K562 (cell line): ENCODE results near the gene VARS1. TPM values are rescaled to one million over a fixed set of nuclear protein-coding genes. Genes with fewer than 3 reads are reported as not detected.
A peak's percentile ranks its signal among the peaks of the same experiment; 100 is the strongest.

ENCODE experiments used
- CGGBP1 ChIP-seq: fragments of 250-450 bp; sonication (Bioruptor Pico); IDR thresholded peaks from 2 replicates; pipeline ENCODE4 v1.9.0; 2021; ENCODE audit warnings: mild to moderate bottlenecking
- ETS1 ChIP-seq: conservative IDR thresholded peaks from 2 replicates; pipeline ENCODE4 v1.6.1; 2011; ENCODE audit warnings: low read depth, mild to moderate bottlenecking, low read length; ENCODE audit not compliant: control insufficient read depth
- ETS2 ChIP-seq: IDR thresholded peaks from 2 replicates; pipeline ENCODE4 v1.6.1; 2016; ENCODE audit warnings: borderline replicate concordance, missing genetic modification characterization, mild to moderate bottlenecking, moderate library complexity, missing compliant biosample characterization; ENCODE audit not compliant: poor library complexity, severe bottlenecking
- HES1 ChIP-seq: fragments of 450-650 bp; IDR thresholded peaks from 2 replicates; pipeline ENCODE4 v1.6.1; 2016; ENCODE audit warnings: low read depth, mild to moderate bottlenecking, moderate library complexity
- KAT2B ChIP-seq: IDR thresholded peaks from one replicate; pipeline ENCODE4 v1.6.1; 2012; ENCODE audit warnings: low read depth, mild to moderate bottlenecking, control low read depth, inconsistent platforms, low read length, moderate library complexity
- MCM5 ChIP-seq: fragments of 450-650 bp; IDR thresholded peaks from 2 replicates; pipeline ENCODE4 v1.6.1; 2016; ENCODE audit warnings: low read depth
- MYNN ChIP-seq, 2 experiments: sonication (generic); formaldehyde crosslinking in 1 of 2; IDR thresholded peaks; 2 replicates each; pipeline versions ENCODE4 v1.5.0 to v1.6.1; 2016 to 2020; ENCODE audit warnings: antibody characterized with exemption in 1 of 2, missing genetic modification reagents in 1 of 2
- PPARD ChIP-seq: fragments of 250-450 bp; sonication (Bioruptor Pico); IDR thresholded peaks from 2 replicates; pipeline ENCODE4 v1.8.0; 2022; ENCODE audit warnings: inconsistent platforms, mild to moderate bottlenecking, moderate library complexity
- RBM39 ChIP-seq: fragments of 200-400 bp; formaldehyde crosslinking; optimal IDR thresholded peaks from 2 replicates; pipeline ENCODE3; 2018; ENCODE audit warnings: low read depth, low read length
- RFX1 ChIP-seq: fragments of 450-650 bp; IDR thresholded peaks from 2 replicates; pipeline ENCODE4 v1.6.1; 2016; ENCODE audit warnings: mild to moderate bottlenecking, moderate library complexity
- TEAD4 ChIP-seq, 2 experiments: sonication (generic) in 1 of 2; formaldehyde crosslinking in 1 of 2; IDR thresholded peaks; 2 replicates each; pipeline versions ENCODE4 v1.6.1 to v1.8.0; 2012 to 2022; ENCODE audit warnings: borderline replicate concordance in 1 of 2, inconsistent platforms in 1 of 2, low read length in 1 of 2, mild to moderate bottlenecking in 1 of 2, missing genetic modification reagents in 1 of 2
- TSC22D4 ChIP-seq: fragments of 450-650 bp; IDR thresholded peaks from 2 replicates; pipeline ENCODE4 v1.6.1; 2016; ENCODE audit warnings: missing genetic modification characterization, missing biosample characterization, control low read depth
- ZEB2 ChIP-seq: fragments of 450-650 bp; IDR thresholded peaks from 2 replicates; pipeline ENCODE4 v1.6.1; 2016
- ZNF134 ChIP-seq: fragments of 250-450 bp; sonication (Bioruptor Pico); conservative IDR thresholded peaks from 2 replicates; pipeline ENCODE4 v1.4.0; 2020
- ZNF41 ChIP-seq: fragments of 250-450 bp; sonication (Bioruptor Pico); conservative IDR thresholded peaks from 2 replicates; pipeline ENCODE4 v1.4.0; 2020; ENCODE audit warnings: mild to moderate bottlenecking
- ZNF445 ChIP-seq: fragments of 250-450 bp; sonication (Bioruptor Pico); IDR thresholded peaks from 2 replicates; pipeline ENCODE4 v1.4.0; 2020; ENCODE audit warnings: low read depth, mild to moderate bottlenecking, moderate library complexity
- ZNF717 ChIP-seq: fragments of 250-450 bp; sonication (Bioruptor Pico); IDR thresholded peaks from 2 replicates; pipeline ENCODE4 v1.5.0; 2021
- polyA plus RNA-seq, 8 experiments: library from polyadenylated mRNA; depleted of rRNA in 4 of 8; stranded (reverse) in 5 of 8; unstranded in 3 of 8; fragments of >200 nt; fragmentation: Nextera tagmentation in 2 of 8; fragmentation: Illumina TruSeq in 1 of 8; extraction: Ambion mirVana in 2 of 8; extraction: Trizol in 1 of 8; gene quantifications; 2 replicates each; pipeline versions ENCODE4 v1.2.1 to v1.2.3, GENCODE V29; 2011 to 2014; ENCODE audit warnings: inconsistent platforms in 1 of 8, missing spikeins in 1 of 8
- total RNA-seq, 7 experiments: library from RNA; depleted of rRNA in 6 of 7; stranded (reverse); fragments of >200 nt in 6 of 7; fragmentation: Illumina TruSeq in 2 of 7; extraction: Trizol in 2 of 7; gene quantifications; 2 replicates each; pipeline versions ENCODE4 v1.2.1 to v1.2.3, GENCODE V29; 2011 to 2021; ENCODE audit warnings: low replicate concordance in 1 of 7
- TF ChIP-seq, protein P1 (sequence below): sonication (generic); formaldehyde crosslinking; IDR thresholded peaks from 2 replicates; pipeline ENCODE4 v1.8.0; 2023; ENCODE audit warnings: missing genetic modification reagents, mild to moderate bottlenecking, borderline replicate concordance

Gene VARS1
- total and polyA plus RNA-seq, 9 of the 15 experiments (the other 6 are each of a cell fraction or from before 2014, with no cell fraction given) = 2.9 to 488 (median 130) TPM

- TF ChIP-seq, protein P1, sequence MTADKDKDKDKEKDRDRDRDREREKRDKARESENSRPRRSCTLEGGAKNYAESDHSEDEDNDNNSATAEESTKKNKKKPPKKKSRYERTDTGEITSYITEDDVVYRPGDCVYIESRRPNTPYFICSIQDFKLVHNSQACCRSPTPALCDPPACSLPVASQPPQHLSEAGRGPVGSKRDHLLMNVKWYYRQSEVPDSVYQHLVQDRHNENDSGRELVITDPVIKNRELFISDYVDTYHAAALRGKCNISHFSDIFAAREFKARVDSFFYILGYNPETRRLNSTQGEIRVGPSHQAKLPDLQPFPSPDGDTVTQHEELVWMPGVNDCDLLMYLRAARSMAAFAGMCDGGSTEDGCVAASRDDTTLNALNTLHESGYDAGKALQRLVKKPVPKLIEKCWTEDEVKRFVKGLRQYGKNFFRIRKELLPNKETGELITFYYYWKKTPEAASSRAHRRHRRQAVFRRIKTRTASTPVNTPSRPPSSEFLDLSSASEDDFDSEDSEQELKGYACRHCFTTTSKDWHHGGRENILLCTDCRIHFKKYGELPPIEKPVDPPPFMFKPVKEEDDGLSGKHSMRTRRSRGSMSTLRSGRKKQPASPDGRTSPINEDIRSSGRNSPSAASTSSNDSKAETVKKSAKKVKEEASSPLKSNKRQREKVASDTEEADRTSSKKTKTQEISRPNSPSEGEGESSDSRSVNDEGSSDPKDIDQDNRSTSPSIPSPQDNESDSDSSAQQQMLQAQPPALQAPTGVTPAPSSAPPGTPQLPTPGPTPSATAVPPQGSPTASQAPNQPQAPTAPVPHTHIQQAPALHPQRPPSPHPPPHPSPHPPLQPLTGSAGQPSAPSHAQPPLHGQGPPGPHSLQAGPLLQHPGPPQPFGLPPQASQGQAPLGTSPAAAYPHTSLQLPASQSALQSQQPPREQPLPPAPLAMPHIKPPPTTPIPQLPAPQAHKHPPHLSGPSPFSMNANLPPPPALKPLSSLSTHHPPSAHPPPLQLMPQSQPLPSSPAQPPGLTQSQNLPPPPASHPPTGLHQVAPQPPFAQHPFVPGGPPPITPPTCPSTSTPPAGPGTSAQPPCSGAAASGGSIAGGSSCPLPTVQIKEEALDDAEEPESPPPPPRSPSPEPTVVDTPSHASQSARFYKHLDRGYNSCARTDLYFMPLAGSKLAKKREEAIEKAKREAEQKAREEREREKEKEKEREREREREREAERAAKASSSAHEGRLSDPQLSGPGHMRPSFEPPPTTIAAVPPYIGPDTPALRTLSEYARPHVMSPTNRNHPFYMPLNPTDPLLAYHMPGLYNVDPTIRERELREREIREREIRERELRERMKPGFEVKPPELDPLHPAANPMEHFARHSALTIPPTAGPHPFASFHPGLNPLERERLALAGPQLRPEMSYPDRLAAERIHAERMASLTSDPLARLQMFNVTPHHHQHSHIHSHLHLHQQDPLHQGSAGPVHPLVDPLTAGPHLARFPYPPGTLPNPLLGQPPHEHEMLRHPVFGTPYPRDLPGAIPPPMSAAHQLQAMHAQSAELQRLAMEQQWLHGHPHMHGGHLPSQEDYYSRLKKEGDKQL (CRISPR knock-in tag) = no peak
- TF ChIP-seq KAT2B (no peak), RFX1 (no peak), MCM5 (no peak), MYNN (IDR thresholded peaks at IDR 0.05) (no peak), MYNN (CRISPR knock-in tag; IDR thresholded peaks at IDR 0.05) (no peak), ETS2 (no peak), ZNF717 (CRISPR knock-in tag) (0 out of 2 replicates have a peak, but pooled peaks have one; percentile 24), TEAD4 (IDR thresholded peaks at IDR 0.05; ENCODE audit: low read length) (no peak), TEAD4 (CRISPR knock-in tag; IDR thresholded peaks at IDR 0.05; ENCODE audit: borderline replicate concordance) (no peak), ETS1 (no peak), ZNF41 (CRISPR knock-in tag) (0 out of 2 replicates have a peak, but pooled peaks have one; percentile 53), PPARD (CRISPR knock-in tag) (no peak), RBM39 (peak; percentile 4), HES1 (no peak), ZEB2 (no peak), ZNF134 (CRISPR knock-in tag) (no peak), TSC22D4 (no peak), ZNF445 (CRISPR knock-in tag) (no peak), CGGBP1 (CRISPR knock-in tag) (no peak)
These were observed 42.0 kb upstream of the VARS1 start (continued) for GRCh38 chr6:31837369-31838113.
